Measurements from ENCODE around the gene MYO1F.

Gene MYO1F

GRCh38 chr19:8530061-8530679 lies 47.1 kb downstream of the MYO1F start:
- ChIA-PET POLR2A (interaction anchor here (1.6 to 7.4 kb wide), 2 partner anchors 15 to 16 kb away, joined by 8 to 121 read pairs; partner anchors contain the start of gene ZNF414), CTCF (no interaction called here)
- no peak for TF ChIP-seq LEF1 (IDR thresholded peaks at IDR 0.05; ENCODE audit: borderline replicate concordance)
- no peak for TF ChIP-seq NFRKB (IDR thresholded peaks at IDR 0.05)
- TF ChIP-seq TARDBP (IDR thresholded peaks at IDR 0.05): no peak
- TF ChIP-seq CTBP1 (IDR thresholded peaks at IDR 0.05; ENCODE audit: borderline replicate concordance): no peak
- TF ChIP-seq BHLHE40 (IDR thresholded peaks at IDR 0.05; ENCODE audit: borderline replicate concordance): no peak
- TF ChIP-seq ELF4 (IDR thresholded peaks at IDR 0.05): no peak
- TF ChIP-seq ZNF384 (IDR thresholded peaks at IDR 0.05): no peak
- TF ChIP-seq L3MBTL2 (conservative IDR thresholded peaks at IDR 0.05): no peak
- TF ChIP-seq SUZ12 (IDR thresholded peaks at IDR 0.05): no peak
- no peak for TF ChIP-seq SP1 (IDR thresholded peaks at IDR 0.05)
- TF ChIP-seq PKNOX1 (IDR thresholded peaks at IDR 0.05): no peak
- no peak for TF ChIP-seq HDGF (IDR thresholded peaks at IDR 0.05; ENCODE audit: borderline replicate concordance)
- TF ChIP-seq ARNT (IDR thresholded peaks at IDR 0.05): no peak
- no peak for TF ChIP-seq FOXA1 (IDR thresholded peaks at IDR 0.05)
- TF ChIP-seq FOXK2 (IDR thresholded peaks at IDR 0.05): no peak
- no peak for TF ChIP-seq FOXM1 (IDR thresholded peaks at IDR 0.05; ENCODE audit: borderline replicate concordance)
- DNase-seq (ENCODE audit: extremely low spot score): no peak

DNA sequence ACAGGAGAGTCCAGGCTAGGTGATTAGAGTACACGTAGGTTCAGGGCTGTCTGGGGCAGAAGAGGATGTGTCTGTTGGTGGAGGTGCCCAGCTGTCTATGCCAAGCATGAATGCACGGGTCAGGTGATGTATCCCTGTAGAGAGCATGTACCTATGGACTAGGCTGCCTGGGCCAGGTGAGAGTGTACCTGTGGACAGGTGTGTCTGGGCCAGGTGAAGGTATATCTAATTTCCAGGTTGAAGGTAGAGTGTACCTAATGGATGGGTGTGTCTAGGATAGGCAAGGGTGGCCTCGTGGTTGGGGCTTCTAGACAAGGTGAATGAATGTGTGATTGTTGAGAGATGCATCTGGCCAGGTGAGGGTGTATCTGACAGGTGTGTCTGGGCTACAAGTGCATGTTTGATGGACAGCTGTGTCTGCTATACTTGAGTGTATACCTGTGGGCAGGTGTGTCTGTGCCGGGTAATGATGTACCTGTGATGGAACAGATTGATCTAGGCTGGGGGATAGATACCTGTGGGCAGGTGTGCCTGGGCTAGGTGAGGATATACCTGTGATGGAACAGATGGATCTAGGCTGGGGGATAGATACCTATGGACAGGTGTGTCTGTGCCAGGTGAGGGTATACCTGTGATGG lies 47.8 kb downstream of the MYO1F start:
- ChIA-PET CTCF (no interaction called here), POLR2A (interaction anchor here (7.4 kb wide), 1 partner anchor 15 kb away, joined by 121 read pairs; the partner anchor contains the start of gene ZNF414)
- no peak for DNase-seq (ENCODE audit: extremely low spot score)
- TF ChIP-seq ARNT (IDR thresholded peaks at IDR 0.05) (no peak), SP1 (IDR thresholded peaks at IDR 0.05) (no peak), CTBP1 (IDR thresholded peaks at IDR 0.05; ENCODE audit: borderline replicate concordance) (peak; percentile 52; the same call in 1 of the 2 replicates)

- ChIA-PET CTCF (no interaction called here), POLR2A (interaction anchor here (7.4 kb wide), 1 partner anchor 14 kb away, joined by 121 read pairs; the partner anchor contains the start of gene ZNF414)
- no peak for TF ChIP-seq TARDBP (IDR thresholded peaks at IDR 0.05)
- TF ChIP-seq NFRKB (IDR thresholded peaks at IDR 0.05): no peak
- no peak for TF ChIP-seq L3MBTL2 (conservative IDR thresholded peaks at IDR 0.05)
- no peak for DNase-seq (ENCODE audit: extremely low spot score)
These were observed 48.7 kb downstream of the MYO1F start for GRCh38 chr19:8528500-8528899.

DNA sequence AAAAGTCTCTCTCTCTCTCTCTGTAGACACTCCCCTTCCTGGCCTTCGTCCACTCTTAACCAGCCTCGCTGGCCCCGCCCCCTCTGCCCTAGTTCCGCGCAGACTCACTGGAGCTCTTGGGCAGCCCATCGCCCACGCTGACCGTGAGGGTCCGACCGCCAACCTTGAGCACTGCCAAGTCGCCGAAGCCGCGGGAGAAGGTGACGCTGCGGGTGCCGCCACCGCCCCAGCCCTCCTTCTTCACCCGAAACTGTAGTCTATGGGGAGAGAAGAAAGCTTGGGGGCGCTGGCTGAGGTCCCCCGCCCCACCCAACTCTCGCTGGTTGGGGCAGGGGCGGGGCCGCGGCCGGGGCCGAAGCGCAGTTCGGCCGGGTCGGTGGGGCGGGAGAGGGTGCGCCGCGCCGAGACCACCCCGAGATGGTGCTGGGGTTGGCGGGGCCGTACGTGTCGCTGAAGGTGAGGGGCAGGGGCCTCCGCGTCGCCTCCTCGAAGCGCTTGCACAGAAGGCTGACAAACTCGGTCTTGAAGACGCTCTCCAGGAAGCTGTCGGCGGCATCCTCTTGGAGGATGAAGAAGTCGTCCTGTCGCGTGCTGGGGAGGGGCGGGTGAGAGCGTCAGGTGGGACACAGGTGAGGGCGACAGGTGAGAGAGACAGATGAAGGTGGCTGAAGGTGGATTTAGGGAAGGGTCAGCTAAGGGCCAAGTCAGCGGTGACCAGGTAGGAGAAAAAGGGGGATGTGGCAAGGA lies 50.7 kb downstream of the MYO1F start:
- peak; percentile 78 for TF ChIP-seq L3MBTL2 (conservative IDR thresholded peaks at IDR 0.05)
- TF ChIP-seq FOXA1 (IDR thresholded peaks at IDR 0.05): no peak
- no peak for TF ChIP-seq PKNOX1 (IDR thresholded peaks at IDR 0.05)
- ChIA-PET CTCF (interaction anchor here (1.2 kb wide), 1 partner anchor 13 kb away, joined by 3 read pairs; the partner anchor contains the start of gene ZNF414), POLR2A (interaction anchor here (0.6 to 7.4 kb wide), 12 partner anchors 11 to 1242 kb away, joined by 3 to 121 read pairs (median 3); partner anchors contain the start of genes ZNF414 and ZNF846)
- peak; percentile 89 for DNase-seq (ENCODE audit: extremely low spot score)

GRCh38 chr19:8525401-8525684 lies 51.9 kb downstream of the MYO1F start:
- DNase-seq (ENCODE audit: extremely low spot score): no peak
- CTCF ChIA-PET: interaction anchor here (0.6 to 1.5 kb wide), 5 partner anchors 12 to 115 kb away, joined by 3 to 7 read pairs (median 4); partner anchors contain the start of genes MARCHF2 and ZNF414
- TF ChIP-seq ELF4 (IDR thresholded peaks at IDR 0.05) (no peak), CTBP1 (IDR thresholded peaks at IDR 0.05; ENCODE audit: borderline replicate concordance) (no peak), PKNOX1 (IDR thresholded peaks at IDR 0.05) (peak; percentile 97), FOXM1 (IDR thresholded peaks at IDR 0.05; ENCODE audit: borderline replicate concordance) (no peak)
- POLR2A ChIA-PET: interaction anchor here (7.4 kb wide), 1 partner anchor 10 kb away, joined by 121 read pairs; the partner anchor contains the start of gene ZNF414

DNA sequence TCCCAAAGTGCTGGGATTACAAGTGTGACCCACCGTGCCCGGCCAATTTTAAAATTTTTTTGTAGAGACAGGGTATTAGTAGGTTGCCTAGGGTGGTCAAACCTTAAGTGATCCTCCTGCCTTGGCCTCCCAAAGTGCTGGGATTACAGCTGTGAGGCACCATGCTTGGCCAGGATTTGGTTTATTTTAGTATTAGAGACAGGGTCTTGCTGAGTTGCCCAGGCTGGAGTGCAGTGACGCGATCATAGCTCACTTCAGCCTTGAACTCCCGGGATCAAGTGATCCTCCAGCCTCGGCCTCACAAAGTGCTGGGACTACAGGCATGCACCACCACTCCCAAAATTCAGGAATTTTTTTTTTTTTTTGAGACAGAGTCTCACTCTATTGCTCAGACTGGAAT lies 57.9 kb downstream of the MYO1F start:
- no peak for DNase-seq (ENCODE audit: extremely low spot score)
- CTCF ChIA-PET: no interaction called here
- POLR2A ChIA-PET: no interaction called here
- no peak for TF ChIP-seq TARDBP (IDR thresholded peaks at IDR 0.05)

DNA sequence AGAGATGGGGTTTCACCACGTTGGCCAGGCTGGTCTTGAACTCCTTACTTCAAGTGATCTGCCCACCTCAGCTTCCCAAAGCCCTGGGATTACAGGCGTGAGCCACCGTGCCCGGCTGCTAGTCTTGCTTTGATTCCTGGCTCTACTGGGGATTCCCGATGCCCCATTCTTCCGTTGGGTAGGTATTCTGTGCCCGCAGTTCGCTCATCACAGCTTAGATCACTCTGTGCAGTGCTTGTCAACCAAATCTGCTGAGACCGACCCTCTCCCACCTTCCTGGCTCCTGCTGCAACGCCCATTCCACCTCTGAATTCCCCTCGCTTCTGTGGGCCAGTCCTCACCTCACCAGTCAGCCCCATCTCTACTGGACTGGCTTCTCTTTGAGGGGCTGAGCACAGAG lies 58.7 kb downstream of the MYO1F start:
- DNase-seq (ENCODE audit: extremely low spot score): no peak
- ChIA-PET CTCF (no interaction called here), POLR2A (no interaction called here)
- TF ChIP-seq L3MBTL2 (conservative IDR thresholded peaks at IDR 0.05) (no peak), TARDBP (IDR thresholded peaks at IDR 0.05) (no peak), FOXK2 (IDR thresholded peaks at IDR 0.05) (no peak), SP1 (IDR thresholded peaks at IDR 0.05) (no peak), NFRKB (IDR thresholded peaks at IDR 0.05) (no peak), BHLHE40 (IDR thresholded peaks at IDR 0.05; ENCODE audit: borderline replicate concordance) (no peak), CTBP1 (IDR thresholded peaks at IDR 0.05; ENCODE audit: borderline replicate concordance) (no peak), ELF4 (IDR thresholded peaks at IDR 0.05) (no peak), ARNT (IDR thresholded peaks at IDR 0.05) (no peak), SUZ12 (IDR thresholded peaks at IDR 0.05) (no peak), LEF1 (IDR thresholded peaks at IDR 0.05; ENCODE audit: borderline replicate concordance) (no peak)

All from HEK293T (cell line).